ENCODE measurements around the gene CDK10.

Gene CDK10

DNA sequence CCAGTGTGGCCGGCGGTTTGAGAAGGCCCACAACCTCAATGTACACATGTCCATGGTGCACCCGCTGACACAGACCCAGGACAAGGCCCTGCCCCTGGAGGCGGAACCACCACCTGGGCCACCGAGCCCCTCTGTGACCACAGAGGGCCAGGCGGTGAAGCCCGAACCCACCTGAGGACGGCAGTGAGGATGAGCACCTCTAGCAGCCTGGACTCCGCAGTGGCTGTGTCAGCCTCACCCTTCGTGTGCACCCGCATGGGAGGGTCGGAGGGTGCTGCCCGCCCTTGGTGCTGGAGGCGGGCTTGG lies 51.5 kb downstream of the CDK10 start:
- H3K4me3 ChIP-seq (ENCODE audit: low read length), result no peak overlapping the region
- H3K9ac ChIP-seq (ENCODE audit: low read length), result no peak overlapping the region
- no peaks in the 10 kb centered on the region for H3K4me1 ChIP-seq (ENCODE audit: control insufficient read depth, insufficient read depth, low read length)
- peaks cover 39% of the 10 kb centered on the region for H3K36me3 ChIP-seq (ENCODE audit: control insufficient read depth, insufficient read depth, low read length)
- no peak overlapping the region for H3K27ac ChIP-seq (ENCODE audit: low read depth, low read length)
- H3K27me3 ChIP-seq (ENCODE audit: control insufficient read depth, insufficient read depth, low read length), result no peaks in the 10 kb centered on the region

- Histone ChIP-seq H3K27ac (ENCODE audit: low read depth, low read length) (no peak overlapping the region), H3K4me3 (ENCODE audit: low read length) (no peak overlapping the region), H3K4me1 (ENCODE audit: control insufficient read depth, insufficient read depth, low read length) (no peaks in the 10 kb centered on the region), H3K9ac (ENCODE audit: low read length) (no peak overlapping the region), H3K36me3 (ENCODE audit: control insufficient read depth, insufficient read depth, low read length) (peaks cover 32% of the 10 kb centered on the region), H3K27me3 (ENCODE audit: control insufficient read depth, insufficient read depth, low read length) (no peaks in the 10 kb centered on the region)
Observed at GRCh38 chr16:89738538-89739317, 52.2 kb downstream of the CDK10 start.

GRCh38 chr16:89739383-89739782 lies 52.9 kb downstream of the CDK10 start:
- H3K4me1 ChIP-seq (ENCODE audit: control insufficient read depth, insufficient read depth, low read length), result no peaks in the 10 kb centered on the region
- H3K4me3 ChIP-seq (ENCODE audit: low read length), result no peak overlapping the region
- peaks cover 28% of the 10 kb centered on the region for H3K36me3 ChIP-seq (ENCODE audit: control insufficient read depth, insufficient read depth, low read length)
- H3K27me3 ChIP-seq (ENCODE audit: control insufficient read depth, insufficient read depth, low read length), result no peaks in the 10 kb centered on the region
- no peak overlapping the region for H3K9ac ChIP-seq (ENCODE audit: low read length)
- no peak overlapping the region for H3K27ac ChIP-seq (ENCODE audit: low read depth, low read length)

DNA sequence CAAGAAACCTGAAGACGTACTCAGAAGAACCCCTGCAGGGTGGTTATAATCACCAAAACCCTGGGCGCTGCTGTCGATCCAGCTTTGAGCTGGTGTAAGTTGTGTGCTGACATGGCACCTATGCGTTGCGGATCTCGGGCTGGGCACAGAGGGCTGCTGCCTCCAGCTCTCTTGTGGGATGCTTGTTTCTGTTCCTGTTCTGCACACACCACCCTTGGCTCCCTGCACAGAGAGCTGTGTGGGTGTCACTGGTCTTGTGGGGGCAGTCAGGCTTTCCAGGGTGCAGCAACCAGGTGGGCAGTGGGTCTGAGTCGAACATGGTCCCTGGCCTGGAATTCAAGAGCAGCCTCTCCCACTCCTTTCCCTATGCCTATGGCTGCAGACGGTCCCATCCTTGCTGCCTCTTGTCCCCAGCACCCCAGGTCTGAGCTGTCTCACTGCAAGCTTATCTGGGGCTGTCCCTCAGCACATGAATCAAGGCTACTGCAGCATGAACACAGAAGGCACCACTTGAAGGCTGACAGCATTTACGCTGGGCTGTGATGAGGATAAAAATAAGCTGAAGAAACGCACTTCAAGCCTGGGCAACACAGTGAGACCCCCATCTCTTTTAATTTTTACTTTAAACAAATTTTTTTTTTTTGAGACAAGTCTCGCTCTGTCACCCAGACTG lies 55.0 kb downstream of the CDK10 start:
- Histone ChIP-seq H3K4me1 (ENCODE audit: control insufficient read depth, insufficient read depth, low read length) (no peaks in the 10 kb centered on the region), H3K9ac (ENCODE audit: low read length) (no peak overlapping the region), H3K36me3 (ENCODE audit: control insufficient read depth, insufficient read depth, low read length) (peaks cover 24% of the 10 kb centered on the region), H3K27me3 (ENCODE audit: control insufficient read depth, insufficient read depth, low read length) (no peaks in the 10 kb centered on the region), H3K4me3 (ENCODE audit: low read length) (no peak overlapping the region), H3K27ac (ENCODE audit: low read depth, low read length) (no peak overlapping the region)

GRCh38 chr16:89742948-89743347 lies 56.5 kb downstream of the CDK10 start:
- H3K27me3 ChIP-seq (ENCODE audit: control insufficient read depth, insufficient read depth, low read length), result no peaks in the 10 kb centered on the region
- H3K4me1 ChIP-seq (ENCODE audit: control insufficient read depth, insufficient read depth, low read length), result no peaks in the 10 kb centered on the region
- H3K9ac ChIP-seq (ENCODE audit: low read length), result no peak overlapping the region
- H3K27ac ChIP-seq (ENCODE audit: low read depth, low read length), result no peak overlapping the region
- H3K4me3 ChIP-seq (ENCODE audit: low read length), result no peak overlapping the region
- H3K36me3 ChIP-seq (ENCODE audit: control insufficient read depth, insufficient read depth, low read length), result peaks cover 18% of the 10 kb centered on the region

GRCh38 chr16:89744813-89745212 lies 58.3 kb downstream of the CDK10 start:
- peaks cover 3% of the 10 kb centered on the region for H3K36me3 ChIP-seq (ENCODE audit: control insufficient read depth, insufficient read depth, low read length)
- no peak overlapping the region for H3K9ac ChIP-seq (ENCODE audit: low read length)

More at GRCh38 chr16:89744813-89745212, 58.3 kb downstream of the CDK10 start:
- Histone ChIP-seq H3K4me1 (ENCODE audit: control insufficient read depth, insufficient read depth, low read length) (no peaks in the 10 kb centered on the region), H3K4me3 (ENCODE audit: low read length) (no peak overlapping the region), H3K27me3 (ENCODE audit: control insufficient read depth, insufficient read depth, low read length) (no peaks in the 10 kb centered on the region), H3K27ac (ENCODE audit: low read depth, low read length) (no peak overlapping the region)

Measured in rectal smooth muscle tissue (tissue), 1 donor.